HCEC 1CT (cell line): ENCODE measurements around the gene CA14.
A peak's percentile ranks its signal among the peaks of the same experiment; 100 is the strongest.
"Not testable (repeated sequence)": the region's sequence is repeated elsewhere in the genome, so short reads cannot be mapped to it uniquely, and the experiment has no call there.

Experiments used
- DNase-seq: peaks from one replicate; pipeline ENCODE4 v3.0.0-alpha.2; 2017

Gene CA14

GRCh38 chr1:150281758-150282557, 24.4 kb downstream of the CA14 start, which contains the start of gene CIART:
Gene CIART (plus strand): TSS chr1:150282554. CDS start chr1:150283268, 714 bp downstream.
- DNase-seq: peak; percentile 68

GRCh38 chr1:150282558-150282958, 25.0 kb downstream of the CA14 start:
- DNase-seq: no peak

GRCh38 chr1:150283260-150283659, 25.7 kb downstream of the CA14 start:
- no peak for DNase-seq

GRCh38 chr1:150288382-150288781, 30.8 kb downstream of the CA14 start:
- no peak for DNase-seq

GRCh38 chr1:150288822-150289221, 31.2 kb downstream of the CA14 start:
- no peak for DNase-seq

- DNase-seq: peak; percentile 84
These were observed 36.1 kb downstream of the CA14 start, which contains the start of gene MRPS21 for GRCh38 chr1:150293433-150294253. Gene MRPS21 (plus strand): TSS chr1:150293861. CDS start chr1:150294367, 506 bp downstream.

- DNase-seq: no peak
These were observed 37.9 kb downstream of the CA14 start for GRCh38 chr1:150295476-150295875.

- no peak for DNase-seq
These were observed 42.1 kb downstream of the CA14 start for GRCh38 chr1:150299716-150300115.

GRCh38 chr1:150302338-150302737, 44.8 kb downstream of the CA14 start:
- no peak for DNase-seq

GRCh38 chr1:150302902-150303301, 45.3 kb downstream of the CA14 start:
- DNase-seq: no peak

GRCh38 chr1:150308585-150308984, 51.0 kb downstream of the CA14 start:
- not testable (repeated sequence) for DNase-seq

- no peak for DNase-seq
These were observed 52.4 kb downstream of the CA14 start for GRCh38 chr1:150309758-150310508.

GRCh38 chr1:150311762-150312161, 54.2 kb downstream of the CA14 start:
- no peak for DNase-seq
